Measurements from ENCODE around the gene FAM174B.

FAM174B gene

DNA sequence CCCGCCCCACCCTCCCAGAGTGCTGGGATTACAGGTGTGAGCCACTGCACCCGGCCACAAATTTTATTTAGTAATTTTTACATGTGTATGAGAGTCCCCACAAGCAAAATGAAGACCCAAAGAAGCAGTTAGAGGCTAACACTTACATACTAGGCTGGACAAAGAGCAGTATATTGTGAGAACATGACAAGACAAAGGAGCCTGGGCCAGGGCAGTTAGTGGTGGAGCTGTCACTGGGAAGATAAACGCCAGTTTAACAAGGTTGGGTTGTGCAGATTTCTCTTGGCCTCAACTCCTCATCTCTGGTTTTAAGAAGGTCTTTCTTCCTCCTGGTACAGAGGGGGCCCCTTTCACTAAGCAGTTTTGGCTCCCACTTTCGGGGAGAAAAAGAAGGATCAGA is 19.9 kb upstream of the FAM174B start:
- no peaks in the 10 kb centered on the region for H3K36me3 ChIP-seq (ENCODE audit: control insufficient read depth, low read depth, low read length)
- H3K4me3 ChIP-seq (ENCODE audit: low read length) = no peak overlapping the region
- no peak overlapping the region for H3K27ac ChIP-seq (ENCODE audit: low read length)
- H3K27me3 ChIP-seq (ENCODE audit: control insufficient read depth, insufficient read depth, low read length) = peaks cover 9% of the 10 kb centered on the region
- H3K4me1 ChIP-seq (ENCODE audit: control insufficient read depth, low read depth, low read length) = no peaks in the 10 kb centered on the region
- no peak overlapping the region for H3K9ac ChIP-seq (ENCODE audit: low read length)
- H3K9me3 ChIP-seq (ENCODE audit: control insufficient read depth, low read depth, low read length) = no peaks in the 10 kb centered on the region

DNA sequence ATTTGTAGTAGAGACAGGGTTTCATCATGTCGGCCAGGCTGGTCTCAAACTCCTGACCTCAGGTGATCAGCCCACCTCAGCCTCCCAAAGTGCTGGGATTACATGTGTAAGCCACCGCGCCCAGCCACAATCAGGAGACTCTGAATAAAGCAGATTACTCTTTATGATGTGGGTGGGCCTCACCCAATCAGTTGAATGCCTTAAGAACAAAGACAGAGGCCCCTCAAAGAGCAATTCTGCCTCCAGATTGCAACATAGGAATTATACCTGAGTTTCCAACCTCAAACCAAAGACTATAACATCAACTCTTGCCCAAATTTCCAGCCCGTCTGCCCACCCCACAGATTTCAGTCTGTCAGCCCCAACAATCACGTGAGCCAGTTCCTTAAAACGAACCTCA is 18.8 kb upstream of the FAM174B start:
- H3K4me3 ChIP-seq (ENCODE audit: low read length) = no peak overlapping the region
- H3K27me3 ChIP-seq (ENCODE audit: control insufficient read depth, insufficient read depth, low read length) = peaks cover 14% of the 10 kb centered on the region
- no peaks in the 10 kb centered on the region for H3K9me3 ChIP-seq (ENCODE audit: control insufficient read depth, low read depth, low read length)
- H3K9ac ChIP-seq (ENCODE audit: low read length) = no peak overlapping the region
- no peak overlapping the region for H3K27ac ChIP-seq (ENCODE audit: low read length)
- H3K36me3 ChIP-seq (ENCODE audit: control insufficient read depth, low read depth, low read length) = no peaks in the 10 kb centered on the region
- H3K4me1 ChIP-seq (ENCODE audit: control insufficient read depth, low read depth, low read length) = no peaks in the 10 kb centered on the region

DNA sequence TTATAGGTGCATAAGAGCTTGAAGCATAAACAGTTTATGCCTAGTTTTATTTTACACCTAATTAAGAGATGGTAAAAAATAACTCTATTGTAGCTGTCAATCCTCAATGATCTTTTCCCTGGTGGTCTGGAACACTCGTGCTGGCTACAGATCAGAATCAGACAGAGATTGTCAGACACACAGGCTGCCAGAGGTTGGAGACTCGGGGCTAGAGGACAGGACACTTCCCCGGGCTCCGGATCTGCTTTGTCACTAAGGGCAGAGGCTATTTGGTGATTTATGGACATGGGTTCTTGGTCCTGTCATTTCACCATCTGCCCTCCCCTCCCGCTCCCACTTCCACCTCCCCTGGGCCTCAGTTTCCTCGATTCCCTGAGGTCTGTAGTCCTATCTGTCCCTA is 16.5 kb upstream of the FAM174B start:
- H3K27me3 ChIP-seq (ENCODE audit: control insufficient read depth, insufficient read depth, low read length) = peaks cover 17% of the 10 kb centered on the region
- no peaks in the 10 kb centered on the region for H3K36me3 ChIP-seq (ENCODE audit: control insufficient read depth, low read depth, low read length)
- peaks cover 12% of the 10 kb centered on the region for H3K4me1 ChIP-seq (ENCODE audit: control insufficient read depth, low read depth, low read length)
- H3K27ac ChIP-seq (ENCODE audit: low read length) = no peak overlapping the region
- H3K9ac ChIP-seq (ENCODE audit: low read length) = no peak overlapping the region
- H3K4me3 ChIP-seq (ENCODE audit: low read length) = no peak overlapping the region
- H3K9me3 ChIP-seq (ENCODE audit: control insufficient read depth, low read depth, low read length) = no peaks in the 10 kb centered on the region

DNA sequence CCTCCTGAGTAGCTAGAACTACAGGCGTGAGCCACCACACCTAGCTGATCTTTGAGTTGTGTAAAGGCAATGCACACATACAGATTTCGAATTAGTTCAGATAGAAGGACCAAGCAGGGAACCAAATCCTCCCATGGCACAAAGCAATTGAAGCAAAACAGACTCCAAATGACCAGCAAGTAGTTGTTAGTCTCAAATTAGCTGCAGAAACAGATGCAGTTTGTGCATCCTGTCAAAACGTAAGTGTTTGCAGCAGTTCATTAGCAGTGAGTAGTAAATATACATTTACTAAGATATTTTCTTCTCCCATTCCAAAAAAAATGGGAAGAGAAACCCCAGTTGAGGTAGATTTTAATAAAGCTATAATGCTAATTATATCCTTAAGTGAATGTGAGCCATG is 15.8 kb upstream of the FAM174B start:
- H3K36me3 ChIP-seq (ENCODE audit: control insufficient read depth, low read depth, low read length) = no peaks in the 10 kb centered on the region
- H3K9me3 ChIP-seq (ENCODE audit: control insufficient read depth, low read depth, low read length) = no peaks in the 10 kb centered on the region
- H3K4me1 ChIP-seq (ENCODE audit: control insufficient read depth, low read depth, low read length) = peaks cover 18% of the 10 kb centered on the region
- H3K9ac ChIP-seq (ENCODE audit: low read length) = no peak overlapping the region
- no peak overlapping the region for H3K27ac ChIP-seq (ENCODE audit: low read length)
- peaks cover 17% of the 10 kb centered on the region for H3K27me3 ChIP-seq (ENCODE audit: control insufficient read depth, insufficient read depth, low read length)
- H3K4me3 ChIP-seq (ENCODE audit: low read length) = no peak overlapping the region

DNA sequence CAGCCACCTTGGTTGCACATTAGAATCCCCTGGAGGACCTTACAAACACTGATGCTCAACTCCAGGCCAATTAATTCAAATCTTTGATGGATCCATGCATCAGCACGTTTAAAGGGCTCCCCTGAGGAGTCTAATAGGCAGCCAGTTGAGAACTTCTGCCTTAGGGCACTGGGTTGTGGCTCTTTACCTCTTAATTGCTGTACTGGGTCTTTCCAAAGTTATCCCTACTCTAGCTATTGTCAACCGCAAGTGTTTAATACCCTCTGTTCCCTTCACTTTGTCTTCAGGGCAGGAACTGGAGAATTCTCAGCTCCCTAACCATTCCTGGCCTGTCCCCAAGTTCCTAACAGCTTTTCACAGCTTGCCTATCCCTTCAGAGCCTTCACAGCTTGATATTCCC is 15.0 kb upstream of the FAM174B start:
- Histone ChIP-seq H3K4me3 (ENCODE audit: low read length) (no peak overlapping the region), H3K36me3 (ENCODE audit: control insufficient read depth, low read depth, low read length) (no peaks in the 10 kb centered on the region), H3K9me3 (ENCODE audit: control insufficient read depth, low read depth, low read length) (no peaks in the 10 kb centered on the region), H3K27ac (ENCODE audit: low read length) (no peak overlapping the region), H3K27me3 (ENCODE audit: control insufficient read depth, insufficient read depth, low read length) (peaks cover 17% of the 10 kb centered on the region), H3K4me1 (ENCODE audit: control insufficient read depth, low read depth, low read length) (peaks cover 18% of the 10 kb centered on the region), H3K9ac (ENCODE audit: low read length) (no peak overlapping the region)

DNA sequence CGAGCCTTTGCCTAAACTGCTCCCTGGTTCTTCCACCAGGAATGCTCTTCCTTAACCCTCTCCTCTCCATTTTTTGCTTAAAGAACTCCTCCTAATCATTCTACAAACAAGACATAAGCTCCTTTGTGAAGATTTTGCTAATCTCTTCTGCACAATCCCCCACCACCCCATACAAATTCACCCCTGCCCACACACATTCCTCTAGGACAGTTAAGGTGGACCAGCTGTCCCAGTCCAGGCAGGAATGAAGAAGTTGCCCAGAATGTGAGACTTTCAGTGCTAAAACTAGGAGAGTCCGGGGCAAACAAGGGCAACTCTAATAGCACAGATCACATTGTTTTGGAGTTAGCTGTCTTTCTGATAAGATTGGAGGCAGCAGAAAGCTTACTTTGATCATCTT is 13.9 kb upstream of the FAM174B start:
- peaks cover 17% of the 10 kb centered on the region for H3K27me3 ChIP-seq (ENCODE audit: control insufficient read depth, insufficient read depth, low read length)
- H3K9me3 ChIP-seq (ENCODE audit: control insufficient read depth, low read depth, low read length) = no peaks in the 10 kb centered on the region
- peaks cover 25% of the 10 kb centered on the region for H3K4me1 ChIP-seq (ENCODE audit: control insufficient read depth, low read depth, low read length)
- no peak overlapping the region for H3K4me3 ChIP-seq (ENCODE audit: low read length)
- H3K27ac ChIP-seq (ENCODE audit: low read length) = no peak overlapping the region
- H3K9ac ChIP-seq (ENCODE audit: low read length) = no peak overlapping the region
- no peaks in the 10 kb centered on the region for H3K36me3 ChIP-seq (ENCODE audit: control insufficient read depth, low read depth, low read length)

DNA sequence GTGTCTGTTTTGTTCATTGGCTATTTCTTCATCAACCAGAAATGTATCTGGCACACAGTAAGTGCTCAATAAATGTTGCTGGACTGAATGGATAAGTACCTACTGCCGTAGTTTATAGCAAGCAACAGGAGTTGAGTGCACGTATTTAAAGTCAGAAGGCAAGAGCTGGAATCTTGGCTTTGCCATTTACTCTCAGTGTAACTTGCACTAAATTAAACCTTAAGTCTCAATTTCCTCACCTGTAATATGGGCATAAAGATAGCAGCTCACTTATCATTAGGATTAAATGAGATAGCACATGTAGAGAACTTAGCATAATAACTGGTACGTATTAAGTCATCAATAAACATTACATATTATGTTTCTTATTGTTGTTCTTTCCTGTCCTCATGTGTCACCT is 13.0 kb upstream of the FAM174B start:
- Histone ChIP-seq H3K27me3 (ENCODE audit: control insufficient read depth, insufficient read depth, low read length) (peaks cover 17% of the 10 kb centered on the region), H3K4me1 (ENCODE audit: control insufficient read depth, low read depth, low read length) (peaks cover 25% of the 10 kb centered on the region)

DNA sequence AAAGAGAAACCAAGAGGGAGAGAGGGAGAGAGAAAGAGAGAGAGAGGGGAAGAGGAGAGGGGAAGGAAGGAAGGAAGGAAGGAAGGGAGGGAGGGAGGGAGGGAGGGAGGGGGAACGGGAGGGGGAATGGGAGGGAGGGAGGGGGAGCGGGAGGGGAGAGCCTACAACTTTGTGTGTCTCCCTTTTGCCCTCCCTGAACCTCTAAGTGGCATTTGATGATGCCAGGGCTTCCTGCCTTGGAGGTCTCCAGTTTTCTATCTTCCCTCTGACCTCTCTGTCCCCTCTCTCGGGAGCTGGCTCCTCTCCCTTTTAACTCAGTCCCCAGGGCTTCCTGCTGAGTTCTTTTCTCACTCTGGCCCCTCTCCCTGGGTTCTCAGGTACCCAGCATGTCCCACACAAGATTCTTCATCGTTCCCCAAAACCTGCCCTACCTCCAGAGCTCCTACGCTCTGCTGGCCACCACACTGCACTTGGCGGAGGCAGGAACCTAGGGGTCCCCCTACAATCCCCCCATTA is 12.5 kb upstream of the FAM174B start:
- Histone ChIP-seq H3K9ac (ENCODE audit: low read length) (no peak overlapping the region), H3K4me1 (ENCODE audit: control insufficient read depth, low read depth, low read length) (peaks cover 25% of the 10 kb centered on the region), H3K36me3 (ENCODE audit: control insufficient read depth, low read depth, low read length) (no peaks in the 10 kb centered on the region), H3K9me3 (ENCODE audit: control insufficient read depth, low read depth, low read length) (no peaks in the 10 kb centered on the region), H3K27ac (ENCODE audit: low read length) (no peak overlapping the region), H3K27me3 (ENCODE audit: control insufficient read depth, insufficient read depth, low read length) (peaks cover 17% of the 10 kb centered on the region), H3K4me3 (ENCODE audit: low read length) (no peak overlapping the region)

More for the DNA sequence above, 13.0 kb upstream of the FAM174B start:
- Histone ChIP-seq H3K9ac (ENCODE audit: low read length) (no peak overlapping the region), H3K9me3 (ENCODE audit: control insufficient read depth, low read depth, low read length) (no peaks in the 10 kb centered on the region), H3K36me3 (ENCODE audit: control insufficient read depth, low read depth, low read length) (no peaks in the 10 kb centered on the region), H3K27ac (ENCODE audit: low read length) (no peak overlapping the region), H3K4me3 (ENCODE audit: low read length) (no peak overlapping the region)

DNA sequence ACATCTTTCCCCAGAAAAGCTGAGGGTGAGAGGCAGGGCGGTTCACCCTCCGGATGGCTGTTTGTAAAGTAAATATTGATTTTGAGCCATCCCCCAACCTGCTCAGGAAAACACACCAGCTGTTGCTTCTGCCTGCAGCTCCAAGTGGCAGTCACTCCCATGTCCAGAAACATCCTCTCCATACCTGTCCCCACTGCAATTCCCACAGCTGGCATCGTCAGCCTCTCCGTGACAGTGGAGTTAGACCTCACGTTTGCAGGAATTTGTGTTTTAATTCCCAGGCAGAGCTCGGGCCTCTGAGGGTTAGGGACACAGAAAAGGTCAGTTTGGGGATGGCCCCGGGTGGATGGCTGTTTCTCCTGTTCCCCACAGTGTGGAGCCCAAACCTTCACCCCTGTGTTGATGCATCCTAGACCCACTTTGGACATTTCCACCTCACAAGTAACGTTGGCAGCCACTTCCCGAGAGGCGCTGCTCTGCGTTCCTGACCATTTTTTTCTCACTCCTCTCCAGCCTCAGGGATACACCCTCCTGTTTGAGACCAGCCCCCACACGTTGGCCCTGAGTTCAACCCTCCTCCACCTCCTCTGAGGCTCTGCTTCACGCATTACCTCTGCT is 11.8 kb upstream of the FAM174B start:
- Histone ChIP-seq H3K4me1 (ENCODE audit: control insufficient read depth, low read depth, low read length) (peaks cover 25% of the 10 kb centered on the region), H3K4me3 (ENCODE audit: low read length) (peak overlapping the region; percentile 25), H3K27ac (ENCODE audit: low read length) (no peak overlapping the region), H3K9ac (ENCODE audit: low read length) (no peak overlapping the region), H3K27me3 (ENCODE audit: control insufficient read depth, insufficient read depth, low read length) (peaks cover 17% of the 10 kb centered on the region), H3K36me3 (ENCODE audit: control insufficient read depth, low read depth, low read length) (no peaks in the 10 kb centered on the region), H3K9me3 (ENCODE audit: control insufficient read depth, low read depth, low read length) (no peaks in the 10 kb centered on the region)

DNA sequence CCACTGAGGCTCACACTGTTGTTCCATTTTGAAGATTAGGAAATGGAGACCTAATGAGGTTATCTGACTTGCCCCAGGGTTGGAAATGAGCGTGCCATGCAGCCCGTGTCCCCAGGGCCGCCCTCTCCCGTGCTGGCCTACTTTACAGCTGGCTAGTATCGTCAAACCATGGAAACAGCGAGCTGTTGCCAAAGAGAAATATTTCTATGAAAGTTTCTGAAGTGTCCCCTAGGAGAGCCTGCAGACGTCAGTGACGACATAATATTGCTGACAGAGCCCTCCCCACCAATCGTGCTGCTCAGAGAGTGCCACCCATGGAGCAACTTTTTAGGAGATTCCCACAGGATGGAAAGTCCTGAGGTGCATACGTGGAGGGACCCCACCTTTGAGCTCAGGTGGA is 11.2 kb upstream of the FAM174B start:
- H3K36me3 ChIP-seq (ENCODE audit: control insufficient read depth, low read depth, low read length) = no peaks in the 10 kb centered on the region
- peaks cover 25% of the 10 kb centered on the region for H3K4me1 ChIP-seq (ENCODE audit: control insufficient read depth, low read depth, low read length)
- H3K27ac ChIP-seq (ENCODE audit: low read length) = no peak overlapping the region
- H3K9ac ChIP-seq (ENCODE audit: low read length) = no peak overlapping the region
- H3K4me3 ChIP-seq (ENCODE audit: low read length) = no peak overlapping the region
- H3K9me3 ChIP-seq (ENCODE audit: control insufficient read depth, low read depth, low read length) = no peaks in the 10 kb centered on the region
- peaks cover 11% of the 10 kb centered on the region for H3K27me3 ChIP-seq (ENCODE audit: control insufficient read depth, insufficient read depth, low read length)

DNA sequence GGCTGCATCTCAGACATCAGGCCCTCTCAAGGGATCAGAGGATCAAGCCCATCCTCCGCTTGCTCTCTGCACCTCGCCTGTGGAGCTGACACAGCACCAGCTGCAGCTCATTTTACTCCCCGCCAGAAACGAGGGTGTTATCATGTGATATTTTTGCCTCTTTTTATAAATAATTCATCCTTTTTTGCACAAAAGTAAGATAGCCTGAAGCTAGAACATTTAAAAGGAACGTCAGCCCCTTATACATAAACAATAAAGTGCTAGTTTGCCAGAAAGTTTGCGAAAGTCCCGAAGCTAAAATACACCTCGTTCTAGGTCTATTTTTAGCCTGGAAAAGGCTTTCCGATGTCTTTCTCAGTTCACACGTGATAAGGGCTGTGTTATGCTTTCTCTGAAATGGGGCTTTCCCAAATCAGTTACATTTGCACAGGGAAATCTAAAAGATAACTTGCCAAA is 9.6 kb upstream of the FAM174B start:
- Histone ChIP-seq H3K9me3 (ENCODE audit: control insufficient read depth, low read depth, low read length) (no peaks in the 10 kb centered on the region), H3K4me1 (ENCODE audit: control insufficient read depth, low read depth, low read length) (peaks cover 25% of the 10 kb centered on the region), H3K27me3 (ENCODE audit: control insufficient read depth, insufficient read depth, low read length) (peaks cover 8% of the 10 kb centered on the region), H3K9ac (ENCODE audit: low read length) (no peak overlapping the region), H3K36me3 (ENCODE audit: control insufficient read depth, low read depth, low read length) (no peaks in the 10 kb centered on the region), H3K27ac (ENCODE audit: low read length) (no peak overlapping the region), H3K4me3 (ENCODE audit: low read length) (no peak overlapping the region)

DNA sequence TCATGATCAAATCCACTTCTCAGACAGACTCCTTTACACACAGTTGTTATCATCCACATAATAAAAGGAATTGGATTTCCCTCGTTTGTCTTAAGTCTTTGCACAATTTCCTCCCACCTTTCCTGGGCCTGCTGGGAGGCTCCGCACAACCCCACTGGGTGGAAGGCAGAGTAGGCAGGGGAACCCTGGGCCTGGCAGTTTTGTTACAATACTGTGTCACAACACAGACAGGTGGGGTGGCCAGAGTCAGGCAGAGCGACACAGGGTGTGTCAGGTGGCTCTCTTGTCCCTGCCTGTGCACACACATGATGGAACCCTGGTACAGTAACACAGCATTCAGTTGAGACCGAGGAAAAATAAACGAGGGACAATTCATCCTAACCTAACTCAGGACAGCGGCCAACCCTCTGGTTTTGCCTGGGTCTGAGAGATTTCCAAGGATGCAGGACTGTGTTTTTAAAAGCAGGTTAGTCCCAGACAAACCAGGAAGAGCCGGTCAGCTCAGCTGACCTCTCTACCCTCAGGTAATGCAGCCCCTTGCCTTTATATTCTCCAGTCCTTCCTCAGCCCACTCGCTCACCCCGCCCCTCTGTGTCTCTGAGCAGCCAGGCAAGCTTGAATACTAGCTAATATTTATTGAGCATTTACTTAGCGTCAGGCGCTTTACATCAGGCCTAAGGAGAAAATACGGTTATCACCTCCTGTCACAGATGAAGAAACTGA is 8.8 kb upstream of the FAM174B start:
- Histone ChIP-seq H3K9ac (ENCODE audit: low read length) (no peak overlapping the region), H3K27me3 (ENCODE audit: control insufficient read depth, insufficient read depth, low read length) (peaks cover 4% of the 10 kb centered on the region), H3K36me3 (ENCODE audit: control insufficient read depth, low read depth, low read length) (no peaks in the 10 kb centered on the region), H3K27ac (ENCODE audit: low read length) (no peak overlapping the region), H3K4me3 (ENCODE audit: low read length) (no peak overlapping the region), H3K4me1 (ENCODE audit: control insufficient read depth, low read depth, low read length) (peaks cover 25% of the 10 kb centered on the region), H3K9me3 (ENCODE audit: control insufficient read depth, low read depth, low read length) (no peaks in the 10 kb centered on the region)

All from iPS-18a (cell line).